Cardiac septum (tissue), 1 donor: ENCODE results near the gene SLC35F3. TPM values are rescaled to one million over a fixed set of nuclear protein-coding genes. Genes with fewer than 3 reads are reported as not detected.
"Not testable (repeated sequence)": the region's sequence is repeated elsewhere in the genome, so short reads cannot be mapped to it uniquely, and the experiment has no call there.

Experiments
- DNase-seq: peaks from one replicate; pipeline ENCODE4 v3.0.0-alpha.2; 2020; ENCODE audit warnings: low spot score
- intact Hi-C: fragments of 100-400 bp; cut with DNase I; formaldehyde crosslinking; loops from one replicate; pipeline ENCODE4 v1.14.0; 2022
- total RNA-seq: library from RNA; stranded (reverse); fragmentation: NEBNext Ultra II Directional; extraction: Animal tissue kit (Norgen Biotek cat#: 25700); gene quantifications from one replicate; pipeline ENCODE4 v1.2.1, GENCODE V29; 2021
- donor health status: DM: no; HTN: no; CAD: no.

The SLC35F3 gene
- total RNA-seq, 1 donor from 2014 or later = not detected

DNA sequence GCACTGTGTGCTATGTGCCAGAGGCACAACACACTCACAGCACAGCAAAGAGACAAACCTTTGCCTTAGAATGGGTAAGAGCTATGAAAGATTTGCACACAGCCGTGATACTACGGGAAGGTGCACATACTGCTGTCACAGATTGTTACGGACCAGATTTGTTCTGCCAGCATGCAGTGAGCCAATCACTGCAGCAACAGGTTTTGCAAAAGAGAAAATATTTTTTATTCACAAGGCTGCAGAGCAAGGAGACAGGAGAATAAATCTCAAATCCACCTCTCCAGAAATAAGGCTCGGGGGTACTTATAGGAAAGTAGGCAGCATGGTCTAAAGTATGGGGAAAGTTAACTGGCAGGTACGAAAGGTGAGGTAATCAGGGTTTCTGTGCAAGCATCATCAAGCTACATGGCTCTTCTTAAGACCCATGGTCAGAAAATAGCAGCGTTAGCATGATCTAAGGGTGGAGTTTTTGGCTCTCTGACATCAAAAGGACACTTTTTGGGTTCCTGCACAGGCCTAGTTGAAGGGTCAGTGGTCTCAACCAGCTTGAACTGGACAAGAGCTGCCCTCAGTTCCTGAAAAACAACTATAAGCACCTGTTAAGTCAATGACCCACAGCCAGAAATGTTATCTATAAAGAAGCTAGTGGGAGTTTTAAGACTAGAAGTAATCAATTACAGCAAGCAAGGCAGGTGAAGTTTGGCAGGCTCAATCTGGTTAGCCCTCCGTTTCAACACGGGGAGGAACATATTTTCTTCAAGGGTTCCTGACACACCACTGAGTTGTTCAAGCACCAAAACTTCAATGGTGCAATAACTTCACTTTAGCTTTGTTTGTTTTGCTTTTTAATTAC, 186.0 kb downstream of the SLC35F3 start:
- intact Hi-C loops = no loop called here
- no peak for DNase-seq

DNA sequence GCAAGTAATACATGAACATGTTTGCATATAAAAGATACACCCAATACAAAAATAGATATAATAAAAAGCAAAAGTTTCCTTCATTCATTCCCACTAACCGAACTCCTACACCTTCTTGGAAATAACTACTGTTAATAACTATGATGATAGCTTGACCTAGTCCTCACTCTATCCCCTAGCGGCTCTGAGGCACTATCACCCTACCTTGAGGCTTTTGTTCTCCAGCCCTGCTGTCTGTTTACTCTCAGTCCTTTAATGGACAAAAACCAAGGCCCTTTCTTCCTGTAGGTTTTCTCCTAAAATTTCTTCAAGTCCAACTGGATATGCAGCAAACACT, 186.6 kb downstream of the SLC35F3 start:
- intact Hi-C loops = no loop called here
- no peak for DNase-seq

DNA sequence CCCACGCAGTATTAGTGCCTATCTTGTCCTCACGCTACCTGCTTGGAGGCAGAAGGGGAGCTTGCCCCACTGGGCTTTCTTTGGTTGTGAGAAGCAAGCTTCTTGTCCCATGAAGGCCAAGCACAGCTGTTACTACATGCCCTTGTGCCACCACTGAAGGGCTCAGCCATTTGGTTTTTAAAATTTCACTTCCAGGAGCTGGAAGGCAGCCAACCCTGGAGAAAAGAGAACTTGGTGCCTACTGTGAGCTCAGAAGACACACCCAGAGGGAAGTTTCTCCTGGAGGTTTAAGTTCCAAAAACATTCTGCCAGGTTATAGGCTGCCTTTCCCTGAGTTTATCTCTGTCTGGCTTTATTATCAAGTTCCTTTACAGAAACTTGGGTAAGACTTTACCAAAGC, 187.4 kb downstream of the SLC35F3 start:
- intact Hi-C loops = no loop called here
- DNase-seq = no peak

DNA sequence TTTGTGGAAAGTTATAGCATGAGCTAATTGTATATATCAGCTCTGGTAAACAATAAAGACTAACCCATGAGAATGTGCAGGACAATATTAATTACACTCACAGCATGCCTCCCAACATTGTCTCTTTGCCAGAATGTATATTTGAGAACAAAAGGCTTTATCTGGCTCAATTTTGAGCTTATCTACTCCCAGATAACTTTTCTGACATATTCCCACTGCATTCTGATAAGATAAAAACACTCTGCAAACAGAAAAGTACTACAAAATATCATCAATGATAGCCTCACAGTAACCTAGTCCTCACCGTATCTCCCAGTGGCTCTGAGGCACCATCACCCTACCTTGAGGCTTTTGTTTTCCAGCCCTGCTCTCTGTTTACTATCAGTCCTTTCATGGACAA, 188.6 kb downstream of the SLC35F3 start:
- no peak for DNase-seq
- intact Hi-C loops = no loop called here

DNA sequence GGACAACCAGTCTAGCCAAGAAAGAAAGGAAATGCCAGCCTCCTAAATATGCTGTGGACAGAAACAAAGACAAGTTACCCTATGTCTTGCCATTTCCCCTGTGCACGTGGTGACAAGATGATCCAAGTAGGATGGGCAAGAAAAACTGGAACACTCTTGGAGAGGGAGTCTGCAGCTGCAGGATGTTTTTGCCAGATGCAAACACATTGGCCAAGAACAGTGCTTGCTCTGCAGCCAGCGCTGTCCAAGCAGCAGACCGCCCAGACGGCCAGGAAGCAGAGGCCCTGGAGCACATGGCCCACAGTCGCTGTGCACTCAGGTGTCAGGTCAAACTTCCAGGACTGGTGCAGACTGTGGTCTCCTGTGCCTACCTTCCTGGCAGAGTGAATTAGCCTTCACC, 189.3 kb downstream of the SLC35F3 start:
- no peak for DNase-seq
- intact Hi-C loops = no loop called here

DNA sequence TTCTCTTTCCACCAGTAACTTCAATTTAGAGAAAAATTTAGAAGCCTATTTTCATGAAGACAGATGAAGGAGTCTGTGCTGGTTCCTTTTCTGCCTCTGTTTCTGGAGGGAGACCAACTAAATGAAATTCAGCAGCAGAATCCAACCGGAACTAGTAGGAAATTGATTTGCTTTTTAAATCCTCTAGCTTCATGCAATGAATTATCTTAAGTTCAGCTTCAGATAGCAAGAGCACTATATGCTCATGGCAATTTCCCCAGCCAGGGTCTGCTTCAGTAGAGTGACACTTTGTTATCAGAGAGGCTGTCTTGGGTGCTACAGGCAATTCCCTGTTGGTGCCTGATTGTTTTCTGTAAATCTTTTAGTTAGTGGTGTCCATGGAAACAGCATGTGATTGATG, 189.7 kb downstream of the SLC35F3 start:
- intact Hi-C loops = no loop called here

DNA sequence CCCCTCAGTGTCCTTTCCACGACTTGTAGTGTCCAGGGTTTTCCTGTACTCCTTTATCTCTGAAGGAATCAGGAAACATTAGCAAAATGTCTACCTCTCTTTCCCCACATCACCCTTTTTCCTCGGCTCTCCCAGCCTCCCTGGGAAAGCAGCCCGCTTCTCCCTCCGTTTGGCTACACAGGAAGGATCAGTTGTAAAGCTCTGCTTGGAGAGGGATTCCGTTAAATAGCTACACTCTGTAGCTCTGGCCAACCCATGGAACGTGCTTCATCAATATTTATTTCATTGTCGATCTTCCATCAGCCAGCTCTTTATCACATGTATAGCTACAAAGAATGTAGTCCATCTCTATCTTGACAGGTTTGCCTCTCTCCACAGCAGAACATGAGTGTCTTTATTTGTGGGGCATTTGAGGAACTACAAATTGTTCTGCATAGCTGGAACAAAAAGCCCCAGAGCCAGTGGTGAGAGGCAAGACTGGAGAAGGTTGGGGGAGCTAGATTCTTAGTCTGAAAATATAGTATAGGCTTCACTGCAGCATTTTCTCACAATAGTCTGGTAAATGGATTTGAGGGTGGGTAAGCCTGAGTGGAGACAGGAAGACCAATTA, 191.8 kb downstream of the SLC35F3 start:
- intact Hi-C loops = no loop called here

More for the DNA sequence above, 189.7 kb downstream of the SLC35F3 start:
- no peak for DNase-seq

DNA sequence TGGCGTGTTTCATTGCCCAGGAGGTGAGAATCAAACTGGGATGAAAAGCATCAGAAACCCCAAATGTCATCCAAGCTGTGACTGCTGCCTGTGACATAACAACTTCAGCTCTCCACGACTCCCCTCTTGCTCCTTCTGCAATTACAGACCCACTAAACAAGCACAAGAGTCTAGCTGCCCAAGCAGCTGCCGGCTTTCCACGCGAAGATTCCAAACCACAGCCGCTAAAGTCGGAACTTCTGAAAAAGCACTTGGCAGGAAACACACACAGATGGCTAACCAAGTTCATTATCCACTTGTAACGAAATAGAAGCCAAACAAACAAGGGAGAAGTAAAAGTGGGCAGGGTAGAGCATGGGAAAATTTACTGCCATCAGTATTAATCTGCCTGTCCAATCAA, 198.1 kb downstream of the SLC35F3 start:
- DNase-seq = no peak
- intact Hi-C loops = no loop called here

More for the DNA sequence above, 191.8 kb downstream of the SLC35F3 start:
- DNase-seq = no peak

DNA sequence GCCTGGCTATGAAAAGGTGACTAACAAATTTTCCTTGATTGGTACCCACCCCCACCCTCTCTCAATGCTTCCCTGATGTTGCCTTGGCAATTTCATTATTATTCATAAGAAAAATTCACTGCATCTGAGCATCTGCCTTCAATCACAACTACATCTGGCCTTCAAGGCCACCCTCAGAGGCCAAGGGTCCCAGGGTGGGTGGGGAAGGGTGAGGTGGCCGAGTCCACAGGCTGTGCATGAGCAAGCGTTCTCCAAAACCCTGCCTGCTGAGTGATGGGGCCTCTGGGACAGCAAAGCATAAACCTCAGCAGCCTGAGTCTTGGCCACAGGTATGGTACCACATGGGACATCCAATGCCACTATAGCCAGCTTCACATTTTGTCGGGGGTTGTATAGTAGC, 198.7 kb downstream of the SLC35F3 start:
- intact Hi-C loops = no loop called here
- DNase-seq = no peak

DNA sequence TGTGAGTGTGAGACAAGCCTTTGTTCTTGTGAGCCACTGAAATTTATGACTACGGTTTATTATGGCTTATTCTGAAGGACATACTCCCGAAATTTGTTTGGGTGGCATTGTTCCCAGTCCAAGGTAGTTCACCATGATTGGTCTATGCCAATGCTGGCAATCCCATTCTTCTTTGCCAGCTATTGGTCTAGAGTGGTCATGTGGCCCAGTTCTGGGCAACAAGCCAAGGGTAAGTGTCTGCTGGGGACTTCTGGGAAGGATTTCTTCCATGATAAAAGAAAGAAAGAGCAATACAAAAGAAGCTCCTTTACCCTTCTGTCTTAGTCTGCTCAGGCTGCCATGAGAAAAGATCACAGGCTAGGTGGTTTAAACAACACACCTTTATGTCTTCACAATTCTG, 201.6 kb downstream of the SLC35F3 start:
- intact Hi-C loops = no loop called here
- DNase-seq = no peak

DNA sequence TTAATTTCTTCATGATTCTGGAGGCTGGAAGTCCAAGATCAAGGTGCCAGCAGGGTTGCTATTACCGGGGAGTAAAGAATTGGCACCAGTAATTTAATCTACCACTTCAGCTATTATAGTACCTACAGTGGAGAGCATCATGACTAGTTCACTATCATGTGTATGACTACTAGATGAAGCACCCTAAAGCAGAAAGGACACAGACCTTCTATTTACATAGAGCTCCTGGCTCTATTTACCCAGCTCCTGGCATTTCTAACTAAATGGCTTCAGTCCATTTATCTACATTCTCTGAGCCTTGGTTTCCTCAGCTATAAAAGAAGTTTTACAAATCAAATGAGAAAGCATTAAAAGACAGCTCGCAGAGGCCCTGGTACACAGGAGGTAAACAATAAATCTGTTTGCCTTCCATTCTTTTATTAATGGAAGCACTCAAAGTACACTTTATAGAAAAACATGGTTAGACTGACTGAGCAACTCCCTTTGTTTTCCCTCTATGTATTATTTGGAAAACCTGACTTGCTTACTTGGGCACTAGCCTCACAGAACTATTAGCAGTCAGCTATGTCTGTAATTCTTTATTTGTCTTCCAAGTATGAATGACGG, 203.0 kb downstream of the SLC35F3 start:
- DNase-seq = no peak
- intact Hi-C loops = no loop called here

DNA sequence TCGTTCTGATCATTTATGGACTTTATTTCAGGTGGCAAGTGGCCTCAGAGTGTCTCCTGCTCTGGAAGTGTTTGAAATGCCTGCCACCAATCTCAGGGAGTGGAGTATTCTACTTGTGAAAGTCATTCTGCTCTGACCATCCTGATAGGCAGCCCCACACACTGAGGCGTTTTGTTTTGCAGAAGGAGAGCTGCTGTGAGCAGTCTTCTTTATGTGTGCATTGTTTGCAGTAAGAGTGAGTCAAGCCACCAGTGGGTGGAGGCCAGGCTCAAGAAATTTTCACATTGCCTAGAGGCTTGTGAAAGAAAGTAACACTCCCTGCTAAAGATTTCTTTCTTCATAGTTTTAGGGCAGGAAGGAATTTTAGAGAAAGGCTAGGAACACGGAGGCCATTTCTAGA, 204.4 kb downstream of the SLC35F3 start:
- DNase-seq = no peak
- intact Hi-C loops = no loop called here

DNA sequence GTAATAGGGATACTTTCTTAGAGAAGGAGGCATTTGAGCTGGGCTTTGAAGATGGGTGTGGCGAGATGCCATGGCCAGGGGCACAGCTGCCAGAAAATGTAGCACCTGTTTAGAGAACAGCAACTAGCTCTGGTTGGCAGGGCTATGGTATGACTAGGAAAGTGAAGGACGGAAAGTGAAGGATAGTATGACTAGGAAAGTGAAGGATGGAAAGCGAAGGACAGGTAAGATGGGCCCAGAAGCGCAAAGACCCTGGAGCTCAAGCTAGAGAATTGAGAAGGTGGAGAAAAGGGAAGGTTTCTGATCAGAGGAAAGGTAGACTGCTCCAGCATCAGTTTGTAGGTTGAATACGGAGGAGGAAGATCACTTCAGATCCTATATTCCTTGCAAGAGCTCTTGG, 205.4 kb downstream of the SLC35F3 start:
- intact Hi-C loops = loop anchor here (5.0 kb wide), 1 partner anchor 202 kb away; no protein-coding TSS in a partner anchor

DNA sequence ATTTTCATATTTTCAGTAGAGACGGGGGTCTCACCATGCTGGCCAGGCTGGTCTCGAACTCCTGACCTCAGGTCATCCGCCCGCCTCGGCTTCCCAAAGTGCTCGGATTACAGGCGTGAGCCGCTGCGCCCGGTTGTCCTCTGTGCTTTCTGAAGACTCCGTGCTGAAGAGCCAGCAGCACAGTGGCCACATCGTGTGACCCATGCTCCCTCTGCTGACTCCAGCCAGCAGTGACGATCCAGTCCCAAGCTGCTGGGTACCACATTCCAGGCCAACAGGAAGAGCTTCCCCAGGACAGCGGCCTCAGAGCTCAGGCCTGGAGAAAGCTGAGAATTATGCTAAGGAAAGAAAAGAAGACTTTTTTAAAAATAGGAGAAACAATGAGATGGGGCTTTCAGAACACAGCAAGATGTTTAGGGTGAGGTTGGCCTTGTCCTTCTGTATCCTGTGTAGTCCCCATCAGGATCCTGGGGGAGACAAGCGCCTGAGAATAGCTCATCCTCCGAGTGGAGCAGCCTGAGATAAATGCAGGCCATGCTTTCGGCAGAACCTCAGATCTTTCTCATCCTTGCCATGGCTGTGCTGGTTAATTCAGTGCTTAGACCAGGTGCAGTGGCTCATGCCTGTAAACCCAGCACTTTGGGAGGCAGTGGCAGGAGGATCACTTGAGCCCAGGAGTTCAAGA, 207.1 kb downstream of the SLC35F3 start:
- intact Hi-C loops = loop anchor here (5.0 kb wide), 1 partner anchor 201 kb away; no protein-coding TSS in a partner anchor
- DNase-seq = no peak

More for the DNA sequence above, 205.4 kb downstream of the SLC35F3 start:
- DNase-seq = no peak

DNA sequence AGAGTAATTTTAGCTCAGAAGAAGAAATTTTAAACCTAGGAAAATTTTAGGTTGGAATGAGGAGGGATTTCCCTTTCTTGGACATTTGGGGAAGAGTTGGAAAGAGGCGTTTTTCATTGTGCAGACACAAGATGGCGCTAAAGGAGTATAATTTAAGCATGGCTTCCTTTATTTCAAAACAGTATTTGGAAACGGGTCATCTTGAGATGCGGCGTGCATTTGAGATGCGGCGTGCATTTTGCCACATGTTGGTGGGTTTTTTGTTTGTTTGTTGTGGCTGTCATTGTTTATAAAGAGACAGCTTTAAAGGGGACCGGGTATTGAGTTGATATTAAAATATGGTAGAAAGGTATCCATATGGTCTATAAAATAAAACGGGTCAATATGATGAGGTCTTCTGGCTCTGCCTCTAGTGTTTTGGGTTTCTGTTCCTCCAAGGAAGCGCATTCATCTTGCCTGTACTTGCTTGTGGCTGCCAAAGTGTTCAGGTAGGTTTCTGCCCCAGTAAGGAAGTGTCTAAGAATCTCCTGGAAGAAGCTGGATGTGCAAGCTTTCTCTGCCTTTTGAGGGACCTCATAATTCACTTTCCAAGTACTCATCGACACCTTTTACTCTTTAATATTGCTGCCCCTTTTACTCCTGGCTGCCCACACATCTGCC, 210.3 kb downstream of the SLC35F3 start:
- no peak for DNase-seq
- intact Hi-C loops = loop anchor here (5.0 kb wide), 1 partner anchor 198 kb away; no protein-coding TSS in a partner anchor

DNA sequence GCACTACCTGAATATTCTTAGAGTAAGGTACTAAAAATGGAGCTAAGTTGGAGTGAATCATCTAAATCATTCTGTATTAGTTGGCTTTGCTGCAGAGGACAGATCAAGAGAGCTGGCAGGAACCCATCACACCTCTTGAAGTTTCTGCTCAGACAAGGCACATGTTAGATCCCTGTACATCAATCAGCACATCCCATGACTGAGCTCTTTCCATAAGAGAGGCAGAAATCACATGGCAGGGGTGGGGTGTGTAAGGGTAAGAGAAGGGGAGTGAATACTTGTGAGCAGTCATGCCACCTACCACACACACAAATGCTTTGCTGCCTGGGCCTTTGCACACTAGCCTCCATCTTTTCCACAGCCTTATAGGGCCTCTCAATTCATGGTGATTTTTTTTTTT, 214.4 kb downstream of the SLC35F3 start:
- DNase-seq = no peak
- intact Hi-C loops = no loop called here

DNA sequence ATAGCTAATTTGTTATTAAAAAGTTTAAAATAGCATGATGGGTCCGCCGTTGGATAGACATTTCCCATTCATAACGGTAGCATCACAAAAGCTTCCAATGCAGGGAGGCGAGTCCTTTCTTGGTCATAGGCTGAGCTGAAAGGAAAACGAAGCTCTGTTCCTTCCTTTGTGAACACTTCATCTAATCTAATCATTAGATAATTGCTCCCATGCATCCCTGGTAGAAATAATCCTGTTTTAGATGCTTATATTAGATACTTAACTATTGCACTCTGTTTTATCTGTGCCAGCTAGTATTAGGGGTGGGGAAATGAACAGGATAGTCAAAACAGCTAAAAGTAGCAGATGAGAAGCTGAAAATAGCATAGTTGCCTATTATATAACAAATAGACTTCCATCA, 215.0 kb downstream of the SLC35F3 start:
- intact Hi-C loops = no loop called here
- DNase-seq = no peak

DNA sequence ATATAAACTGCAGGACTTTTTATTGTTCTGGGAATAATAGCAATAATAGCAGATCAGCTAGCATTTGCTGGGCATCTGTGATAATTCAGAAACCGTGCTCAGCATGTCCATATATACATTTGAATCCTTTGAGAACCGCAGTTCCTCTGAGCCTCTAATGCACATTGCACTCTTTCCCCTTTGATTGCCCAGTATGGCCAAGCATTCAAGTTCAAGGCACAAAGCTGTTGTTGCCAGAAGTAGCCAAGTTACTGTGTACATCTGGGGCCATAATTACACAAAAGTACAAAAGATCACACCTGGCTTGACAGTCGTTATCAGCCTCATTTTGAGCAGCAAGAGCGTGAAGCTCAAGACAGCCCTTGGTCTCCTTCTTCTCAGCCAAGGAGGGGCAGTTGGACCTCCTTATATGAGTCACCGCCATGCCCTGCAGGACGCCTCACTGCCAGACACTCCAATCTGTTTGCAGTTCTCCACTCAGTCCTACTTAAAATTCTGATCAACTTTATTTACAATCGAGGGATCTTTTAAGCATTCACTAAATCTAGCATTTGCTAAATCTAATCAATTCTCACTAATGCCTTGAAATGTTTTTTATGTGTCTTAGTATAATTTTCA, 216.0 kb downstream of the SLC35F3 start:
- intact Hi-C loops = no loop called here
- no peak for DNase-seq

DNA sequence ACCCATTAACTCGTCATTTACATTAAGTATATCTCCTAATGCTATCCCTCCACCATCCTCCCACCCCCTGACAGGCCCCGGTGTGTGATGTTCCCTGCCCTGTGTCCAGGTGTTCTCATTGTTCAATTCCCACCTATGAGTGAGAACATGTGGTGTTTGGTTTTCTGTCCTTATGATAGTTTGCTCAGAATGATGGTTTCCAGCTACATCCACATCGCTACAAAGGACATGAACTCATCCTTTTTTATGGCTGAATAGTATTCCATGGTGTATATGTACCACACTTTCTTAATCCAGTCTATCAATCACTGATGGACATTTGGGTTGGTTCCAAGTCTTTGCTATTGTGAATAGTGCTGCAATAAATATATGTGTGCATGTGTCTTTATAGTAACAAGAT, 217.2 kb downstream of the SLC35F3 start:
- DNase-seq, intact Hi-C loops: not testable (repeated sequence)
